ENCODE results near the gene TMC7. TPM values are rescaled to one million over a fixed set of nuclear protein-coding genes. Genes with fewer than 3 reads are reported as not detected.

TMC7 gene
- total and polyA plus RNA-seq, 2 of the 13 experiments (the other 11 are each of a cell fraction or from before 2014, with no cell fraction given) = 1.2 to 5.1 TPM

DNA sequence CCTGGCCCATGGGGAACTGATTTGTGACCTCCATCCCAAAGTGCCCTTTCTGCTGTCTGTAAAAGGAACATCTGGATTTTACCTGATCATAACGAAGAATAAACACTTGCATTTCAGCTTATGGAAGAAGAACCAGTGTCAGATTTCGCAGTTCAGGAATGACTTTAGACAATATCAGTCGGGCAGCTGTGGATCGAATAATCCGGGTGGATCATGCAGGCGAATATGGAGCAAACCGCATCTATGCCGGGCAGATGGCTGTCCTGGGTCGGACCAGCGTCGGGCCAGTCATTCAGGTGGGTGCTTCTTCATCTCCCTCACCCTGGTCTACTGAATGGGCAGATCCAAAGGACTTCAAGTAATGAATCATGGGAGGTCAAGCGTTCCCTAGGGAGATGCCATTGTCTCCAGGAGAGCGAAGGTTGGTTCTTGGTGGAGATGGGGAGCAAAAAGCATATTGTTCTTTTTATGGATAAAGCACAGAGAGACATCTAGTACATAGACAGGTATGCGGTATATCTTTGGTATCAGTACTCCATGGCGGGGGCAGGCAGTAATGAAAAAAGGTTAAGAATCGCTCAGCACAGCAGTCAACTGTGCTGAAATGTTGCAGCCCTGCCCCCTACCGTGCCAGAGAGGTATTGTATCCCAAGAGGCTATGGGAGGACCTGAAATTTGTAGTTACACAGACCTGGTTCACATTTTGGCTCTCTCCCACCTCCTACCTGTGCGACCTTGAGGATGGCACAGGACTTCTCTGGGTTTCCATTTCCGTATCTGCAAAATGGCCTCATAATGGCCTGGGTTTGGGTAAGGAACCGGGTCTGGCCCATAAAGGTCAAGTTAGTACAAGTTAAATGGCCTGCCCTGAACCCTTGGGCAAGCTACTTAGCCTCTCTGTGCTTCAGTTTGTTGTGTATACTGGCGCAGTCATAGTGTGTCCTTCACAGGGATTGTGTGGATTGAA is 88.4 kb downstream of the TMC7 start (continued):
- TF ChIP-seq ZBED4 (CRISPR knock-in tag; IDR thresholded peaks at IDR 0.05; ENCODE audit: borderline replicate concordance) = no peak
- no peak for TF ChIP-seq PHF5A (CRISPR knock-in tag; IDR thresholded peaks at IDR 0.05; ENCODE audit: low read depth, unreplicated experiment)
- no peak for TF ChIP-seq MXD1 (CRISPR knock-in tag; IDR thresholded peaks at IDR 0.05)
- TF ChIP-seq KLF16 (CRISPR knock-in tag; IDR thresholded peaks at IDR 0.05) = 0 out of 4 replicates have a peak, but pooled peaks of 1 of the 2 experiments have one; percentile 53
- TF ChIP-seq, protein P1, sequence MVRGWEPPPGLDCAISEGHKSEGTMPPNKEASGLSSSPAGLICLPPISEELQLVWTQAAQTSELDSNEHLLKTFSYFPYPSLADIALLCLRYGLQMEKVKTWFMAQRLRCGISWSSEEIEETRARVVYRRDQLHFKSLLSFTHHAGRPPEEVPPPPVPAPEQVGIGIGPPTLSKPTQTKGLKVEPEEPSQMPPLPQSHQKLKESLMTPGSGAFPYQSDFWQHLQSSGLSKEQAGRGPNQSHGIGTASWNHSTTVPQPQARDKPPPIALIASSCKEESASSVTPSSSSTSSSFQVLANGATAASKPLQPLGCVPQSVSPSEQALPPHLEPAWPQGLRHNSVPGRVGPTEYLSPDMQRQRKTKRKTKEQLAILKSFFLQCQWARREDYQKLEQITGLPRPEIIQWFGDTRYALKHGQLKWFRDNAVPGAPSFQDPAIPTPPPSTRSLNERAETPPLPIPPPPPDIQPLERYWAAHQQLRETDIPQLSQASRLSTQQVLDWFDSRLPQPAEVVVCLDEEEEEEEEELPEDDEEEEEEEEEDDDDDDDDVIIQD (CRISPR knock-in tag; IDR thresholded peaks at IDR 0.05; ENCODE audit: low read depth) = 0 out of 2 replicates have a peak, but pooled peaks have one; percentile 47
- no peak for TF ChIP-seq PAXIP1 (CRISPR knock-in tag; conservative IDR thresholded peaks at IDR 0.05)
- TF ChIP-seq, protein P2, sequence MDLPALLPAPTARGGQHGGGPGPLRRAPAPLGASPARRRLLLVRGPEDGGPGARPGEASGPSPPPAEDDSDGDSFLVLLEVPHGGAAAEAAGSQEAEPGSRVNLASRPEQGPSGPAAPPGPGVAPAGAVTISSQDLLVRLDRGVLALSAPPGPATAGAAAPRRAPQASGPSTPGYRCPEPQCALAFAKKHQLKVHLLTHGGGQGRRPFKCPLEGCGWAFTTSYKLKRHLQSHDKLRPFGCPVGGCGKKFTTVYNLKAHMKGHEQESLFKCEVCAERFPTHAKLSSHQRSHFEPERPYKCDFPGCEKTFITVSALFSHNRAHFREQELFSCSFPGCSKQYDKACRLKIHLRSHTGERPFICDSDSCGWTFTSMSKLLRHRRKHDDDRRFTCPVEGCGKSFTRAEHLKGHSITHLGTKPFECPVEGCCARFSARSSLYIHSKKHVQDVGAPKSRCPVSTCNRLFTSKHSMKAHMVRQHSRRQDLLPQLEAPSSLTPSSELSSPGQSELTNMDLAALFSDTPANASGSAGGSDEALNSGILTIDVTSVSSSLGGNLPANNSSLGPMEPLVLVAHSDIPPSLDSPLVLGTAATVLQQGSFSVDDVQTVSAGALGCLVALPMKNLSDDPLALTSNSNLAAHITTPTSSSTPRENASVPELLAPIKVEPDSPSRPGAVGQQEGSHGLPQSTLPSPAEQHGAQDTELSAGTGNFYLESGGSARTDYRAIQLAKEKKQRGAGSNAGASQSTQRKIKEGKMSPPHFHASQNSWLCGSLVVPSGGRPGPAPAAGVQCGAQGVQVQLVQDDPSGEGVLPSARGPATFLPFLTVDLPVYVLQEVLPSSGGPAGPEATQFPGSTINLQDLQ (CRISPR knock-in tag; IDR thresholded peaks at IDR 0.05) = no peak
- TF ChIP-seq, protein P3, sequence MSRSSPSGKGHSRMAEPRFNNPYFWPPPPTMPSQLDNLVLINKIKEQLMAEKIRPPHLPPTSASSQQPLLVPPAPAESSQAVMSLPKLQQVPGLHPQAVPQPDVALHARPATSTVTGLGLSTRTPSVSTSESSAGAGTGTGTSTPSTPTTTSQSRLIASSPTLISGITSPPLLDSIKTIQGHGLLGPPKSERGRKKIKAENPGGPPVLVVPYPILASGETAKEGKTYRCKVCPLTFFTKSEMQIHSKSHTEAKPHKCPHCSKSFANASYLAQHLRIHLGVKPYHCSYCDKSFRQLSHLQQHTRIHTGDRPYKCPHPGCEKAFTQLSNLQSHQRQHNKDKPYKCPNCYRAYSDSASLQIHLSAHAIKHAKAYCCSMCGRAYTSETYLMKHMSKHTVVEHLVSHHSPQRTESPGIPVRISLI (CRISPR knock-in tag; IDR thresholded peaks at IDR 0.05; ENCODE audit: borderline replicate concordance) = no peak; the same call in 1 of the 2 replicates
- TF ChIP-seq MTA3 (CRISPR knock-in tag; IDR thresholded peaks at IDR 0.05) = no peak
- peak; percentile 99 for TF ChIP-seq STAG1 (CRISPR knock-in tag; IDR thresholded peaks at IDR 0.05)
- no peak for TF ChIP-seq NR3C1 (CRISPR knock-in tag; IDR thresholded peaks at IDR 0.05)
- TF ChIP-seq RFX3 (CRISPR knock-in tag; IDR thresholded peaks at IDR 0.05) = no peak
- no peak for TF ChIP-seq NCOA5 (CRISPR knock-in tag; IDR thresholded peaks at IDR 0.05)
- 0 out of 2 replicates have a peak, but pooled peaks have one; percentile 51 for TF ChIP-seq ZFP36L2 (CRISPR knock-in tag; IDR thresholded peaks at IDR 0.05)
